MM.1S (cell line): ENCODE results near the gene NDUFS6.

ENCODE experiments used
- DNase-seq: peaks from one replicate; pipeline ENCODE4 v3.0.0-alpha.2; 2015
- H2AFZ ChIP-seq: fragments of 300-600 bp; sonication (generic); 2 replicates; pipeline ENCODE4 v1.6.0; 2016; ENCODE audit warnings: antibody characterized with exemption, low read length
- H3F3A ChIP-seq: fragments of 300-600 bp; sonication (generic); 2 replicates; pipeline ENCODE4 v1.6.1; 2016; ENCODE audit warnings: mild to moderate bottlenecking, antibody characterized with exemption, low read length, moderate library complexity, mixed read lengths; ENCODE audit not compliant: insufficient read depth
- H3K27ac ChIP-seq: fragments of 300-600 bp; sonication (generic); 2 replicates; pipeline ENCODE4 v1.5.1; 2016; ENCODE audit warnings: mild to moderate bottlenecking, low read length
- H3K27me3 ChIP-seq: fragments of 300-600 bp; sonication (generic); replicated peaks from 2 replicates; pipeline ENCODE4 v1.6.0; 2016; ENCODE audit warnings: low read length; ENCODE audit not compliant: insufficient read depth
- H3K36me3 ChIP-seq: fragments of 300-600 bp; sonication (generic); replicated peaks from 2 replicates; pipeline ENCODE4 v1.6.1; 2016; ENCODE audit warnings: mild to moderate bottlenecking, low read length, mixed read lengths; ENCODE audit not compliant: insufficient read depth
- H3K4me1 ChIP-seq: fragments of 300-600 bp; sonication (generic); 2 replicates; pipeline ENCODE4 v1.6.1; 2016; ENCODE audit warnings: low read length, mixed read lengths
- H3K4me2 ChIP-seq: fragments of 300-600 bp; sonication (generic); 2 replicates; pipeline ENCODE4 v1.6.0; 2016; ENCODE audit warnings: low read depth, low read length
- H3K4me3 ChIP-seq: fragments of 300-600 bp; sonication (generic); 2 replicates; pipeline ENCODE4 v1.5.1; 2016; ENCODE audit warnings: low read length, mixed read lengths
- H3K79me2 ChIP-seq: fragments of 300-600 bp; sonication (generic); 2 replicates; pipeline ENCODE4 v1.6.1; 2016; ENCODE audit warnings: mixed run types, low read length, mixed read lengths
- H3K9ac ChIP-seq: fragments of 300-600 bp; sonication (generic); 2 replicates; pipeline ENCODE4 v1.6.1; 2016; ENCODE audit warnings: low read length, mixed read lengths
- H3K9me2 ChIP-seq: fragments of 300-600 bp; sonication (generic); replicated peaks from 2 replicates; pipeline ENCODE4 v1.6.1; 2016; ENCODE audit warnings: mild to moderate bottlenecking, low read length, mixed read lengths; ENCODE audit not compliant: insufficient read depth
- H3K9me3 ChIP-seq: fragments of 300-600 bp; sonication (generic); replicated peaks from 2 replicates; pipeline ENCODE4 v1.6.1; 2016; ENCODE audit warnings: mild to moderate bottlenecking, low read length, mixed read lengths; ENCODE audit not compliant: insufficient read depth
- H4K20me1 ChIP-seq: fragments of 300-600 bp; sonication (generic); 2 replicates; pipeline ENCODE4 v1.6.1; 2016; ENCODE audit warnings: mild to moderate bottlenecking, low read length, moderate library complexity, mixed read lengths; ENCODE audit not compliant: insufficient read depth
- CTCF ChIP-seq: fragments of 300-600 bp; sonication (generic); IDR thresholded peaks from 2 replicates; pipeline ENCODE4 v1.5.1; 2016; ENCODE audit warnings: antibody characterized with exemption, low read length, mixed read lengths
- EZH2 ChIP-seq: fragments of 300-600 bp; sonication (generic); optimal IDR thresholded peaks from 2 replicates; pipeline ENCODE3; 2017; ENCODE audit warnings: low read depth, mild to moderate bottlenecking, antibody characterized with exemption, low read length, mixed read lengths
- EZH2phosphoT487 ChIP-seq: fragments of 300-600 bp; sonication (generic); IDR thresholded peaks from 2 replicates; pipeline ENCODE4 v1.6.1; 2018; ENCODE audit warnings: antibody characterized with exemption, low read length

NDUFS6 gene

GRCh38 chr5:1765880-1766235, 35.3 kb upstream of the NDUFS6 start:
- no peaks in the 10 kb centered on the region for H3K9me3 ChIP-seq
- no peaks in the 10 kb centered on the region for H3K79me2 ChIP-seq
- no peaks in the 10 kb centered on the region for H4K20me1 ChIP-seq
- TF ChIP-seq EZH2phosphoT487 (no peak), CTCF (no peak), EZH2 (no peak)
- H3K4me1 ChIP-seq: 0 out of 2 replicates have a peak, but pooled peaks cover 9% of the 10 kb centered on the region
- no peaks in the 10 kb centered on the region for H3F3A ChIP-seq
- H3K9ac ChIP-seq: no peak overlapping the region
- no peak overlapping the region for H2AFZ ChIP-seq
- no peak overlapping the region for H3K4me3 ChIP-seq
- H3K36me3 ChIP-seq: no peaks in the 10 kb centered on the region
- peaks cover 26% of the 10 kb centered on the region for H3K27me3 ChIP-seq
- no peak overlapping the region for H3K27ac ChIP-seq
- DNase-seq: no peak
- no peaks in the 10 kb centered on the region for H3K9me2 ChIP-seq
- H3K4me2 ChIP-seq: no peak overlapping the region

DNA sequence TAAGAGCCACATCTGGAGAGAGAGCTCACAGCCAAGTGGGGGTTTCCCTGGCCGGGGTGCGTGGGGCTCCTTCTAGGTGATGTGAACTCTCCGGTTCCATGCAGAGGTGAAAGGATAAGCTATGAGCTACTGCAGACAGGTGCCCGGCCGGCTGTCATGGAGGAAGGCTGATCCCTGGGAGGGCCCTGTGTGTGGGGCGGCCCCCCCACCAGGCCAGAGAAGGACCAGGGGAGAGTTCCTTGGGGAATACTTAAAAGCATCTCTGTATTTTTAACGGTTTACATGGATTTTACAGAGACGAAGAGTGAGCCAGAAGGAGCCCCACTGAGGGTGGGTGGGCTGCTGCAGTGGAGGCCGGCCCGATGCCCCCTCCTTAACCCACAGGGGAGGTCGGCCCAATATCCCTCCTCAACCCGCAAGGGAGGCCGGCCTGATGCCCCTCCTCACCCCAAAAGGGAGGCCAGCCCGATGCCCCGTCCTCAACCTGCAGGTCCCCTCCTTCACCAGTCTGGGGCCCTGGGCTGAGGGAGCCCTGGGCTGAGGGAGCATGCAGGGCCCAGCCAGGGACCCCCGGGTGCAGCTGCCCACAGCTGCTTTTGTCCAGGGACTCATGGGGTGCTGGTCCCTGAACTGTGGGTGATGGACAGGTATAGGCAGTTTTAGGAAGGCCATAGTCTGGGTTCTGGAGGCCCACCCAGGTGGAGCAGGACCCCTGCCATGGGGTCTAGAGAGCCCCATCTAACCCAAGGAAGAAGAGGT, 33.5 kb upstream of the NDUFS6 start:
- Histone ChIP-seq H3K4me3 (no peak overlapping the region), H3K4me1 (0 out of 2 replicates have a peak, but pooled peaks cover 9% of the 10 kb centered on the region), H3K36me3 (no peaks in the 10 kb centered on the region), H3K79me2 (no peaks in the 10 kb centered on the region), H2AFZ (no peak overlapping the region), H3K4me2 (no peak overlapping the region), H3K9me2 (no peaks in the 10 kb centered on the region), H3F3A (no peaks in the 10 kb centered on the region), H4K20me1 (no peaks in the 10 kb centered on the region), H3K27me3 (peaks cover 24% of the 10 kb centered on the region), H3K9ac (no peak overlapping the region), H3K27ac (no peak overlapping the region), H3K9me3 (no peaks in the 10 kb centered on the region)
- no peak for DNase-seq
- no peak for TF ChIP-seq CTCF
- TF ChIP-seq EZH2phosphoT487: no peak
- TF ChIP-seq EZH2: no peak

GRCh38 chr5:1768283-1769000, 32.8 kb upstream of the NDUFS6 start:
- Histone ChIP-seq H3K27ac (no peak overlapping the region), H3K4me1 (0 out of 2 replicates have a peak, but pooled peaks cover 9% of the 10 kb centered on the region), H3F3A (no peaks in the 10 kb centered on the region), H3K4me2 (no peak overlapping the region), H3K36me3 (no peaks in the 10 kb centered on the region), H3K4me3 (no peak overlapping the region), H3K9ac (no peak overlapping the region), H4K20me1 (no peaks in the 10 kb centered on the region), H3K9me2 (no peaks in the 10 kb centered on the region), H3K27me3 (peaks cover 20% of the 10 kb centered on the region), H2AFZ (no peak overlapping the region), H3K79me2 (no peaks in the 10 kb centered on the region), H3K9me3 (no peaks in the 10 kb centered on the region)
- DNase-seq: no peak
- TF ChIP-seq EZH2 (no peak), CTCF (no peak), EZH2phosphoT487 (no peak)
